B cell (primary cell): ENCODE results near the gene MGAT5. TPM values are rescaled to one million over a fixed set of nuclear protein-coding genes. Genes with fewer than 3 reads are reported as not detected.

Experiments used
- ATAC-seq: fragments of 200-7000 bp; cut with Tn5 transposase; one replicate; pipeline ENCODE4 v1.10.0; 2021; ENCODE audit warnings: low read depth, mild to moderate bottlenecking, moderate number of reproducible peaks, moderate library complexity
- CTCF ChIA-PET: fragments of 350-600 bp; sonication (Branson Sonifier 250); formaldehyde crosslinking; loops from one replicate; lab custom pipeline; 2021; ENCODE audit warnings: antibody characterized with exemption, inconsistent platforms; lab: Charles Lee
- POLR2A ChIA-PET: fragments of 350-600 bp; sonication (Branson Sonifier 250); formaldehyde crosslinking; loops from one replicate; lab custom pipeline; 2021; ENCODE audit warnings: antibody characterized with exemption; lab: Charles Lee
- DNase-seq: peaks from one replicate; pipeline ENCODE4 v3.0.0; 2013
- H2AFZ ChIP-seq: 2 replicates; pipeline ENCODE4 v1.6.1; 2012; ENCODE audit warnings: mild to moderate bottlenecking, low read depth, low read length; ENCODE audit not compliant: insufficient read depth, poor library complexity, severe bottlenecking
- H3K27ac ChIP-seq, 2 donors: 1 replicate in 1 of 2; 2 replicates in 1 of 2; pipeline ENCODE4 v1.5.1; 2012 to 2013; ENCODE audit warnings: low read length in 2 of 2, mild to moderate bottlenecking in 2 of 2, moderate library complexity in 1 of 2
- H3K27me3 ChIP-seq, 4 experiments: fragments of 200-600 bp in 1 of 4; sonication (generic) in 1 of 4; replicated peaks in 1 of 4; 1 replicate in 2 of 4; 2 replicates in 2 of 4; pipeline versions ENCODE4 v1.6.1 to v1.7.0; 2013 to 2016; ENCODE audit warnings: low read length in 3 of 4, mild to moderate bottlenecking in 2 of 4, mixed read lengths in 1 of 4, moderate library complexity in 1 of 4; ENCODE audit not compliant: insufficient read depth in 4 of 4, control insufficient read depth in 3 of 4; ENCODE audit errors: control extremely low read depth in 1 of 4
- H3K36me3 ChIP-seq, 2 experiments: replicated peaks in 1 of 2; 1 replicate in 1 of 2; 2 replicates in 1 of 2; pipeline versions ENCODE4 v1.6.1 to v1.7.1; 2013; ENCODE audit warnings: low read length in 1 of 2; ENCODE audit not compliant: insufficient read depth in 2 of 2, control insufficient read depth in 1 of 2; ENCODE audit errors: control extremely low read depth in 1 of 2, extremely low read depth in 1 of 2
- H3K4me1 ChIP-seq, 2 donors: fragments of 200-600 bp in 1 of 2; sonication (generic) in 1 of 2; 1 replicate in 1 of 2; 2 replicates in 1 of 2; pipeline versions ENCODE4 v1.5.1 to v1.6.1; 2013 to 2017; ENCODE audit warnings: low read length in 2 of 2; ENCODE audit not compliant: control insufficient read depth in 2 of 2, insufficient read depth in 2 of 2
- H3K4me2 ChIP-seq: replicated peaks from 2 replicates; pipeline ENCODE3; 2012; ENCODE audit warnings: mild to moderate bottlenecking, low read depth, low read length; ENCODE audit not compliant: poor library complexity, severe bottlenecking
- H3K4me3 ChIP-seq, 5 experiments: fragments of 200-600 bp in 1 of 5; sonication (generic) in 1 of 5; 1 replicate in 3 of 5; 2 replicates in 2 of 5; pipeline versions ENCODE4 v1.5.1 to v1.7.0; 2011 to 2016; ENCODE audit warnings: low read length in 4 of 5, mild to moderate bottlenecking in 4 of 5, low read depth in 2 of 5, control low read depth in 1 of 5, moderate library complexity in 1 of 5; ENCODE audit not compliant: insufficient read depth in 1 of 5; ENCODE audit errors: control extremely low read depth in 1 of 5, extremely low read depth in 1 of 5
- H3K79me2 ChIP-seq: fragments of 200-600 bp; sonication (generic); one replicate; pipeline ENCODE4 v1.6.0; 2016; ENCODE audit warnings: low read length; ENCODE audit not compliant: control insufficient read depth, insufficient read depth
- H3K9ac ChIP-seq: fragments of 200-600 bp; sonication (generic); 2 replicates; pipeline ENCODE4 v1.6.1; 2017; ENCODE audit warnings: mild to moderate bottlenecking, low read length, moderate library complexity
- H3K9me3 ChIP-seq, 3 donors: one replicate each; pipeline versions ENCODE4 v1.6.1 to v1.7.1; 2013; ENCODE audit warnings: low read length in 2 of 3; ENCODE audit not compliant: control insufficient read depth in 2 of 3, insufficient read depth in 1 of 3; ENCODE audit errors: control extremely low read depth in 1 of 3
- H4K20me1 ChIP-seq: 2 replicates; pipeline ENCODE4 v1.6.0; 2012; ENCODE audit warnings: mild to moderate bottlenecking, low read length; ENCODE audit not compliant: insufficient read depth, control insufficient read depth, poor library complexity, severe bottlenecking
- H3K27ac Mint-ChIP-seq: one replicate; pipeline ENCODE4 v1.8.0; 2021; ENCODE audit warnings: mixed read lengths
- H3K27me3 Mint-ChIP-seq: one replicate; pipeline ENCODE4 v1.8.0; 2021; ENCODE audit warnings: mixed read lengths
- H3K4me1 Mint-ChIP-seq: one replicate; pipeline ENCODE4 v1.8.0; 2021; ENCODE audit warnings: mixed read lengths
- H3K4me3 Mint-ChIP-seq: one replicate; pipeline ENCODE4 v1.8.0; 2021; ENCODE audit warnings: mixed read lengths
- H3K9me3 Mint-ChIP-seq: one replicate; pipeline ENCODE4 v1.8.0; 2022; ENCODE audit warnings: mixed read lengths; ENCODE audit not compliant: insufficient read depth
- EZH2 ChIP-seq: IDR thresholded peaks from 2 replicates; pipeline ENCODE4 v1.6.1; 2012; ENCODE audit warnings: borderline replicate concordance, low read depth, mild to moderate bottlenecking, moderate library complexity, low read length; ENCODE audit not compliant: insufficient read depth, poor library complexity, severe bottlenecking
- WGBS: methylation state at CpG from one replicate; pipeline ENCODE4 v1.1.5; 2013; ENCODE audit warnings: missing lambda C conversion rate; ENCODE audit not compliant: insufficient coverage; 5-methylcytosine and 5-hydroxymethylcytosine counted together
- intact Hi-C: fragments of 100-400 bp; cut with micrococcal nuclease; formaldehyde crosslinking; loops from one replicate; pipeline ENCODE4 v1.10.0; 2022
- polyA plus RNA-seq: library from polyadenylated mRNA; depleted of rRNA; stranded (reverse); fragments of >200 nt; gene quantifications from 2 replicates; pipeline ENCODE4 v1.2.3, GENCODE V29; 2012
- total RNA-seq, 2 donors: library from RNA; stranded (reverse); fragments of 120-200 nt in 1 of 2; gene quantifications; 1 replicate in 1 of 2; 2 replicates in 1 of 2; pipeline versions ENCODE4 v1.2.3 to v1.2.4, GENCODE V29; 2013 to 2022
- TF ChIP-seq, protein P1 (sequence below): fragments of 200-600 bp; IDR thresholded peaks from one replicate; pipeline ENCODE4 v1.8.0; 2022; ENCODE audit warnings: antibody characterized with exemption, mild to moderate bottlenecking

MGAT5 gene
- total and polyA plus RNA-seq, 2 donors (not counting 1 experiment from before 2014, with no cell fraction given): 27.2 to 184 TPM

DNA sequence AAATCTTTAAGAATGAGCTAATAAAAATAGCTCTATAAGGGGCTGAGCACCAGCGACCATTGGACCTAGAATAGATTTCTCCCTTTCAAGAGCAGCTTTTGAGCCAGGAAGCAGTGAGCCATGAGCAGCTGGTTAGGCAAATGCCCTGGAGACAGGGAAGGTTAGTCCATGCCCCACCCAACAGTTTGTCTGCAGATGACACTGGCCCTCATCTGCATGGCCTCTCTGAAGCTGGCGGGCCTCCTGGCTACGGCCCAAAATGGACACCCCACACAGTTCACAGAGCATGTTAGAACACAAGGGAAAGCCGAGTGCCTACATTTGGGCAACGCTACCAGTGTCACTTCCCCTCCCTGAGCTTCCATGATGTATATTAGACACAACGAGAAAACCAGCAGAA, 201.1 kb downstream of the MGAT5 start:
- Histone ChIP-seq H3K9me3 (peaks cover 0 to 3% (median 0%) of the 10 kb centered on the region in 3 donors), H3K27me3 (no peaks in the 10 kb centered on the region), H3K4me1 (no peaks in the 10 kb centered on the region), H3K4me2 (no peak overlapping the region), H2AFZ (no peak overlapping the region), H3K36me3 (peaks cover 0 to 43% of the 10 kb centered on the region in 2 experiments), H3K4me3 (no peak overlapping the region), H3K9ac (no peak overlapping the region), H4K20me1 (peaks cover 19% of the 10 kb centered on the region), H3K79me2 (no peaks in the 10 kb centered on the region), H3K27ac (no peak overlapping the region)
- H3K27ac Mint-ChIP-seq: no peak overlapping the region
- no peaks in the 10 kb centered on the region for H3K9me3 Mint-ChIP-seq
- DNase-seq (no peak), ATAC-seq (no peak)
- ChIA-PET CTCF (interaction anchor here (0.8 to 1.4 kb wide), 6 partner anchors 9 to 570 kb away, joined by 3 to 6 read pairs (median 4); no protein-coding TSS in a partner anchor), POLR2A (no interaction called here)
- H3K4me3 Mint-ChIP-seq: no peak overlapping the region
- 94% methylated on average over 6 of the region's 6 CpGs for WGBS
- intact Hi-C loops: no loop called here
- TF ChIP-seq, protein P1, sequence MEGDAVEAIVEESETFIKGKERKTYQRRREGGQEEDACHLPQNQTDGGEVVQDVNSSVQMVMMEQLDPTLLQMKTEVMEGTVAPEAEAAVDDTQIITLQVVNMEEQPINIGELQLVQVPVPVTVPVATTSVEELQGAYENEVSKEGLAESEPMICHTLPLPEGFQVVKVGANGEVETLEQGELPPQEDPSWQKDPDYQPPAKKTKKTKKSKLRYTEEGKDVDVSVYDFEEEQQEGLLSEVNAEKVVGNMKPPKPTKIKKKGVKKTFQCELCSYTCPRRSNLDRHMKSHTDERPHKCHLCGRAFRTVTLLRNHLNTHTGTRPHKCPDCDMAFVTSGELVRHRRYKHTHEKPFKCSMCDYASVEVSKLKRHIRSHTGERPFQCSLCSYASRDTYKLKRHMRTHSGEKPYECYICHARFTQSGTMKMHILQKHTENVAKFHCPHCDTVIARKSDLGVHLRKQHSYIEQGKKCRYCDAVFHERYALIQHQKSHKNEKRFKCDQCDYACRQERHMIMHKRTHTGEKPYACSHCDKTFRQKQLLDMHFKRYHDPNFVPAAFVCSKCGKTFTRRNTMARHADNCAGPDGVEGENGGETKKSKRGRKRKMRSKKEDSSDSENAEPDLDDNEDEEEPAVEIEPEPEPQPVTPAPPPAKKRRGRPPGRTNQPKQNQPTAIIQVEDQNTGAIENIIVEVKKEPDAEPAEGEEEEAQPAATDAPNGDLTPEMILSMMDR: no peak
- TF ChIP-seq EZH2: no peak
- no peaks in the 10 kb centered on the region for H3K27me3 Mint-ChIP-seq
- H3K4me1 Mint-ChIP-seq: no peaks in the 10 kb centered on the region

DNA sequence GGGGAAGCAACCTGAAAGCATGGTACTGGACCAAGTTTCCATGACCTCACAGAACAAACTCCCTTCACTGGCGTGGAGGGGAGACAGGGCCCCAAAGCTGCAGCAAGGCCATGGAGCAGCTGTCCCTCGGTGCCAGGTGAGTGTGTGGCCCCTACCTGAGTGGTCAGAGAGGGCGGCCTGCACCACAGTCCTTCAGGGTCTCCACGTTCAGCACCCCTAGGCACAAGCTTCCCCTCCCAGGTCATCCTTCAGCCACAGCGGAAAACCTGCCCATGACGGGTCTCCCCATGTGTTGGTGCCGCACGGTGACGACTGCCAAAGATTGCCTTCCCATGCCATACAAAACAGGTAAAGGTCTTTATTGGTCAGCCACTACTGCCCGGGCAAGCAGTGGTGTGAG, 201.6 kb downstream of the MGAT5 start:
- Histone ChIP-seq H3K4me2 (no peak overlapping the region), H3K36me3 (peaks cover 0 to 39% of the 10 kb centered on the region in 2 experiments), H3K27me3 (no peaks in the 10 kb centered on the region), H3K27ac (no peak overlapping the region), H3K4me3 (no peak overlapping the region), H3K9me3 (peaks cover 0 to 3% (median 0%) of the 10 kb centered on the region in 3 donors), H2AFZ (no peak overlapping the region), H4K20me1 (peaks cover 14% of the 10 kb centered on the region), H3K4me1 (no peaks in the 10 kb centered on the region), H3K9ac (no peak overlapping the region), H3K79me2 (no peaks in the 10 kb centered on the region)
- 89% methylated on average over 8 of the region's 10 CpGs for WGBS
- Mint-ChIP-seq H3K9me3 (no peaks in the 10 kb centered on the region), H3K27me3 (no peaks in the 10 kb centered on the region), H3K4me1 (no peaks in the 10 kb centered on the region), H3K27ac (peak overlapping the region; percentile 26), H3K4me3 (no peak overlapping the region)
- DNase-seq (no peak), ATAC-seq (no peak)
- no peak for TF ChIP-seq EZH2
- TF ChIP-seq, protein P1: no peak
- CTCF ChIA-PET: interaction anchor here (0.9 to 1.4 kb wide), 5 partner anchors 9 to 571 kb away, joined by 3 to 6 read pairs (median 3); no protein-coding TSS in a partner anchor
- intact Hi-C loops: no loop called here
- POLR2A ChIA-PET: no interaction called here
